K562 (cell line): Measurements from ENCODE around the gene RAD52. TPM values are rescaled to one million over a fixed set of nuclear protein-coding genes. Genes with fewer than 3 reads are reported as not detected.

Source experiments
- ATAC-seq: fragments of 200-7000 bp; cut with Tn5 transposase; 3 replicates; pipeline ENCODE4 v1.9.1; 2020; ENCODE audit warnings: moderate library complexity
- BruUV-seq: library from RNA; stranded (reverse); fragments of 400-500 nt; replicated peaks from 2 replicates; lab custom pipeline; 2021; lab: Mats Ljungman, UMichigan
- CTCF ChIA-PET: fragments of 300-600 bp; formaldehyde crosslinking; extraction: SDS; loops from one replicate; lab custom pipeline; 2021; ENCODE audit warnings: low intra/inter-chr PET ratio; lab: Yijun Ruan, JAX
- POLR2A ChIA-PET: fragments of 300-600, 350-650 bp; sonication (Branson Sonifier 250); formaldehyde crosslinking; extraction: SDS; loops from one replicate; lab custom pipeline; 2021; ENCODE audit warnings: antibody characterized with exemption, inconsistent platforms; lab: Yijun Ruan, JAX
- DNase-seq, 4 experiments: peaks; one replicate each; pipeline versions ENCODE4 v3.0.0 to v3.0.0-alpha.2; 2011 to 2018; ENCODE audit warnings: low spot score in 3 of 4, mixed read lengths in 3 of 4; ENCODE audit errors: extremely low read depth in 1 of 4
- FAIRE-seq: peaks from 2 replicates; lab custom pipeline; 2011; peaks lifted over from hg19 to GRCh38; lab: Jason Lieb, UNC
- H2AFZ ChIP-seq: 2 replicates; pipeline ENCODE4 v1.6.0; 2011; ENCODE audit warnings: low read depth, low read length, control low read depth, inconsistent platforms
- H3K27ac ChIP-seq: fragments of 200-600 bp; 3 replicates; pipeline ENCODE4 v1.8.0; 2011; ENCODE audit warnings: low read depth, mild to moderate bottlenecking, control low read depth, inconsistent platforms, low read length, moderate library complexity, mixed read lengths; ENCODE audit errors: extremely low read depth
- H3K27me3 ChIP-seq, 2 experiments: fragments of 300-600 bp in 1 of 2; 2 replicates in 1 of 2; 3 replicates in 1 of 2; pipeline versions ENCODE4 v1.6.0 to v1.8.0; 2011; ENCODE audit warnings: inconsistent platforms in 2 of 2, low read length in 2 of 2, mild to moderate bottlenecking in 1 of 2, mixed read lengths in 1 of 2, moderate library complexity in 1 of 2; ENCODE audit not compliant: control insufficient read depth in 2 of 2, insufficient read depth in 2 of 2
- H3K36me3 ChIP-seq: fragments of 300-600 bp; 3 replicates; pipeline ENCODE4 v1.8.0; 2011; ENCODE audit warnings: mild to moderate bottlenecking, low read length, inconsistent platforms; ENCODE audit not compliant: control insufficient read depth, insufficient read depth
- H3K4me1 ChIP-seq, 2 experiments: fragments of 200-600 bp in 1 of 2; replicated peaks in 1 of 2; 2 replicates in 1 of 2; 3 replicates in 1 of 2; pipeline versions ENCODE4 v1.5.1 to v1.8.0; 2011; ENCODE audit warnings: inconsistent platforms in 2 of 2, low read length in 2 of 2, mild to moderate bottlenecking in 1 of 2, mixed read lengths in 1 of 2, moderate library complexity in 1 of 2; ENCODE audit not compliant: control insufficient read depth in 2 of 2, insufficient read depth in 2 of 2
- H3K4me2 ChIP-seq: 2 replicates; pipeline ENCODE4 v1.6.1; 2011; ENCODE audit warnings: low read length, control low read depth, inconsistent platforms, mixed read lengths; ENCODE audit not compliant: insufficient read depth
- H3K4me3 ChIP-seq: fragments of 200-600 bp; sonication (generic), shearing (Covaris generic); 2 replicates; pipeline ENCODE4 v1.5.1; 2016; ENCODE audit warnings: control low read depth, inconsistent platforms
- H3K79me2 ChIP-seq: fragments of 200-600 bp; 3 replicates; pipeline ENCODE4 v1.8.0; 2011; ENCODE audit warnings: low read length, inconsistent platforms; ENCODE audit not compliant: control insufficient read depth, insufficient read depth
- H3K9ac ChIP-seq, 2 experiments: 2 replicates each; pipeline versions ENCODE4 v1.6.0 to v1.6.1; 2011; ENCODE audit warnings: low read depth in 2 of 2, low read length in 2 of 2, control low read depth in 1 of 2, inconsistent platforms in 1 of 2, mild to moderate bottlenecking in 1 of 2, mixed read lengths in 1 of 2; ENCODE audit not compliant: insufficient read depth in 1 of 2
- H3K9me1 ChIP-seq: one replicate; pipeline ENCODE4 v1.6.0; 2011; ENCODE audit warnings: inconsistent platforms, mild to moderate bottlenecking, low read length, moderate library complexity; ENCODE audit not compliant: control insufficient read depth, insufficient read depth
- H3K9me3 ChIP-seq: replicated peaks from 2 replicates; pipeline ENCODE4 v1.5.1; 2011; ENCODE audit warnings: low read depth, low read length, inconsistent platforms; ENCODE audit not compliant: control insufficient read depth, insufficient read depth
- H4K20me1 ChIP-seq: replicated peaks from 2 replicates; pipeline ENCODE4 v1.6.1; 2011; ENCODE audit warnings: low read length, inconsistent platforms, mixed read lengths; ENCODE audit not compliant: control insufficient read depth, insufficient read depth
- C11orf30 ChIP-seq: fragments of 450-650 bp; IDR thresholded peaks from 2 replicates; pipeline ENCODE4 v1.6.1; 2016; ENCODE audit warnings: low read depth, mild to moderate bottlenecking
- KDM2B ChIP-seq: fragments of 250-450 bp; sonication (Bioruptor Pico); IDR thresholded peaks from 2 replicates; pipeline ENCODE4 v1.8.0; 2021; ENCODE audit warnings: mild to moderate bottlenecking, moderate library complexity
- MAFF ChIP-seq: IDR thresholded peaks from 2 replicates; pipeline ENCODE4 v1.6.1; 2012; ENCODE audit warnings: low read length, improper control_type of control experiment
- MAFG ChIP-seq: fragments of 450-650 bp; conservative IDR thresholded peaks from 2 replicates; pipeline ENCODE4 v1.6.1; 2016; ENCODE audit warnings: missing genetic modification characterization, missing compliant biosample characterization
- MAFK ChIP-seq: IDR thresholded peaks from 2 replicates; pipeline ENCODE4 v1.6.1; 2011; ENCODE audit warnings: low read length, improper control_type of control experiment
- NELFE ChIP-seq: IDR thresholded peaks from 2 replicates; pipeline ENCODE4 v1.6.1; 2011; ENCODE audit warnings: mild to moderate bottlenecking; ENCODE audit not compliant: insufficient read depth, insufficient read length
- ZBTB11 ChIP-seq, 3 experiments: fragments of 200-800 bp in 1 of 3; fragments of 250-450 bp in 1 of 3; fragments of 450-650 bp in 1 of 3; sonication (Bioruptor Pico) in 1 of 3; sonication (Bioruptor generic) in 1 of 3; formaldehyde crosslinking in 1 of 3; IDR thresholded peaks; 2 replicates each; pipeline versions ENCODE4 v1.6.1 to v1.8.0; 2016 to 2022; ENCODE audit warnings: mild to moderate bottlenecking in 2 of 3, missing genetic modification characterization in 2 of 3, missing compliant biosample characterization in 1 of 3, moderate library complexity in 1 of 3
- ZNF316 ChIP-seq: fragments of 450-650 bp; IDR thresholded peaks from 2 replicates; pipeline ENCODE4 v1.6.1; 2016
- WGBS: fragments of 100-300 bp; shearing (Covaris generic); methylation state at CpG from one replicate; pipeline ENCODE4 v1.1.6; 2016; ENCODE audit warnings: low coverage, mixed read lengths; ENCODE audit not compliant: insufficient coverage; ENCODE audit errors: missing lambda C conversion rate; 5-methylcytosine and 5-hydroxymethylcytosine counted together
- in situ Hi-C: fragments of 300-500 bp; cut with MboI; formaldehyde crosslinking; loops from 4 replicates; pipeline ENCODE4 v1.15.0; 2018; ENCODE audit warnings: inconsistent platforms, mixed read lengths
- intact Hi-C: fragments of 100-400 bp; cut with micrococcal nuclease; formaldehyde crosslinking; loops from 2 replicates; pipeline ENCODE4 v1.14.2; 2022
- polyA plus RNA-seq, 8 experiments: library from polyadenylated mRNA; depleted of rRNA in 4 of 8; stranded (reverse) in 5 of 8; unstranded in 3 of 8; fragments of >200 nt; fragmentation: Nextera tagmentation in 2 of 8; fragmentation: Illumina TruSeq in 1 of 8; extraction: Ambion mirVana in 2 of 8; extraction: Trizol in 1 of 8; gene quantifications; 2 replicates each; pipeline versions ENCODE4 v1.2.1 to v1.2.3, GENCODE V29; 2011 to 2014; ENCODE audit warnings: inconsistent platforms in 1 of 8, missing spikeins in 1 of 8
- total RNA-seq, 7 experiments: library from RNA; depleted of rRNA in 6 of 7; stranded (reverse); fragments of >200 nt in 6 of 7; fragmentation: Illumina TruSeq in 2 of 7; extraction: Trizol in 2 of 7; gene quantifications; 2 replicates each; pipeline versions ENCODE4 v1.2.1 to v1.2.3, GENCODE V29; 2011 to 2021; ENCODE audit warnings: low replicate concordance in 1 of 7

The RAD52 gene
- total and polyA plus RNA-seq, 9 of the 15 experiments (the other 6 are each of a cell fraction or from before 2014, with no cell fraction given): 1.3 to 15.9 (median 9.3) TPM

GRCh38 chr12:863285-863684 is 86.2 kb downstream of the RAD52 start:
- no peak for FAIRE-seq
- H2AFZ ChIP-seq: no peak overlapping the region
- BruUV-seq: no TSS peak
- ATAC-seq: no peak
- no peak overlapping the region for H3K4me3 ChIP-seq
- intact Hi-C loops: no loop called here
- H4K20me1 ChIP-seq: no peaks in the 10 kb centered on the region
- CTCF ChIA-PET: no interaction called here
- H3K9me3 ChIP-seq: no peaks in the 10 kb centered on the region
- no peaks in the 10 kb centered on the region for H3K79me2 ChIP-seq
- H3K36me3 ChIP-seq: peaks cover 78% of the 10 kb centered on the region
- TF ChIP-seq MAFG (tag) (peak; percentile 49), C11orf30 (peak; percentile 72), ZBTB11 (CRISPR knock-in tag; IDR thresholded peaks at IDR 0.05) (no peak), KDM2B (no peak), ZNF316 (peak; percentile 89), MAFF (peak; percentile 61; the same call in 1 of the 2 replicates), NELFE (no peak), MAFK (peak; percentile 71)
- TF ChIP-seq, all 486 proteins: peak for 5
- no peaks in the 10 kb centered on the region for H3K9me1 ChIP-seq
- 100% methylated on average over 1 of the region's 1 CpG for WGBS
- no peaks in the 10 kb centered on the region for H3K4me1 ChIP-seq
- no peak for DNase-seq
- POLR2A ChIA-PET: no interaction called here
- in situ Hi-C loops: no loop called here
- no peaks in the 10 kb centered on the region for H3K27me3 ChIP-seq
- H3K4me2 ChIP-seq: no peak overlapping the region
- no peak overlapping the region for H3K9ac ChIP-seq
- no peak overlapping the region for H3K27ac ChIP-seq
